SK-N-SH (cell line): Measurements from ENCODE around the gene REM1. TPM values are rescaled to one million over a fixed set of nuclear protein-coding genes. Genes with fewer than 3 reads are reported as not detected.

ENCODE experiments used
- CTCF ChIA-PET: fragments of 300-600, 350-600 bp; formaldehyde crosslinking; extraction: SDS; loops from one replicate; lab custom pipeline; 2021; lab: Yijun Ruan, JAX
- POLR2A ChIA-PET: fragments of 350-600 bp; sonication (Branson Sonifier 250); formaldehyde crosslinking; extraction: SDS; loops from one replicate; lab custom pipeline; 2020; ENCODE audit warnings: antibody characterized with exemption, inconsistent platforms; lab: Yijun Ruan, JAX
- DNase-seq: peaks from one replicate; pipeline ENCODE4 v3.0.0; 2012
- H2AFZ ChIP-seq: fragments of 200-600 bp; sonication (generic); 2 replicates; pipeline ENCODE4 v1.8.1; 2016; ENCODE audit warnings: antibody characterized with exemption, mild to moderate bottlenecking, low read depth
- H3F3A ChIP-seq: fragments of 200-600 bp; sonication (generic); replicated peaks from 2 replicates; pipeline ENCODE3; 2016; ENCODE audit warnings: antibody characterized with exemption, mild to moderate bottlenecking; ENCODE audit not compliant: insufficient read depth
- H3K27ac ChIP-seq, 2 experiments: fragments of 200-500 bp in 1 of 2; fragments of 200-600 bp in 1 of 2; sonication (Bioruptor generic) in 1 of 2; sonication (generic), shearing (Covaris generic) in 1 of 2; 2 replicates each; pipeline versions ENCODE4 v1.5.1 to v1.6.1; 2014 to 2016; ENCODE audit warnings: low read depth in 2 of 2, inconsistent platforms in 1 of 2, low read length in 1 of 2, mild to moderate bottlenecking in 1 of 2, mixed read lengths in 1 of 2
- H3K27me3 ChIP-seq: fragments of 200-600 bp; sonication (generic), shearing (Covaris generic); 2 replicates; pipeline ENCODE4 v1.6.1; 2016; ENCODE audit warnings: mixed run types; ENCODE audit not compliant: insufficient read depth
- H3K36me3 ChIP-seq, 2 experiments: fragments of 200-500 bp in 1 of 2; fragments of 200-600 bp in 1 of 2; sonication (Bioruptor generic) in 1 of 2; sonication (generic) in 1 of 2; replicated peaks in 1 of 2; 2 replicates each; pipeline versions ENCODE3 to v1.5.1; 2014 to 2016; ENCODE audit warnings: low read length in 1 of 2, mild to moderate bottlenecking in 1 of 2; ENCODE audit not compliant: insufficient read depth in 2 of 2, control insufficient read depth in 1 of 2
- H3K4me1 ChIP-seq, 2 experiments: fragments of 200-500 bp in 1 of 2; fragments of 200-600 bp in 1 of 2; sonication (Bioruptor generic) in 1 of 2; sonication (generic), shearing (Covaris generic) in 1 of 2; 2 replicates each; pipeline versions ENCODE4 v1.5.1 to v1.6.1; 2014 to 2016; ENCODE audit warnings: low read depth in 1 of 2, low read length in 1 of 2, mixed run types in 1 of 2; ENCODE audit not compliant: insufficient read depth in 2 of 2, control insufficient read depth in 1 of 2
- H3K4me2 ChIP-seq: fragments of 200-600 bp; sonication (generic), shearing (Covaris generic); 2 replicates; pipeline ENCODE4 v1.6.1; 2017; ENCODE audit warnings: mixed run types
- H3K4me3 ChIP-seq, 2 experiments: fragments of 200-500 bp in 1 of 2; fragments of 200-600 bp in 1 of 2; sonication (Bioruptor generic) in 1 of 2; sonication (generic), shearing (Covaris generic) in 1 of 2; 2 replicates each; pipeline versions ENCODE4 v1.5.1 to v1.8.1; 2014 to 2016; ENCODE audit warnings: low read depth in 2 of 2, inconsistent platforms in 1 of 2, low read length in 1 of 2, mild to moderate bottlenecking in 1 of 2, mixed read lengths in 1 of 2, moderate library complexity in 1 of 2
- H3K79me2 ChIP-seq: fragments of 200-600 bp; sonication (generic); 2 replicates; pipeline ENCODE4 v1.8.1; 2017; ENCODE audit warnings: mild to moderate bottlenecking; ENCODE audit not compliant: insufficient read depth
- H3K9ac ChIP-seq: fragments of 200-600 bp; sonication (generic); 2 replicates; pipeline ENCODE4 v1.6.1; 2017; ENCODE audit warnings: mixed run types
- H3K9me2 ChIP-seq: fragments of 200-600 bp; sonication (generic); 2 replicates; pipeline ENCODE4 v1.6.1; 2017; ENCODE audit warnings: mixed run types
- H3K9me3 ChIP-seq: fragments of 200-600 bp; sonication (generic); 2 replicates; pipeline ENCODE4 v1.6.1; 2017; ENCODE audit warnings: mixed run types, mild to moderate bottlenecking, moderate library complexity
- H4K20me1 ChIP-seq: fragments of 200-600 bp; sonication (generic); 2 replicates; pipeline ENCODE4 v1.6.1; 2017; ENCODE audit warnings: mild to moderate bottlenecking, mixed run types; ENCODE audit not compliant: insufficient read depth
- CHD2 ChIP-seq: fragments of 150-350 bp; IDR thresholded peaks from 2 replicates; pipeline ENCODE4 v1.6.1; 2018; ENCODE audit warnings: low read length; ENCODE audit not compliant: partially characterized antibody
- FOSL2 ChIP-seq: IDR thresholded peaks from 2 replicates; pipeline ENCODE4 v1.4.0; 2012; ENCODE audit warnings: low read depth, mild to moderate bottlenecking, moderate library complexity, borderline replicate concordance
- GABPA ChIP-seq: IDR thresholded peaks from 2 replicates; pipeline ENCODE4 v1.4.0; 2012; ENCODE audit warnings: low read depth, mild to moderate bottlenecking
- GATA2 ChIP-seq: sonication (generic); formaldehyde crosslinking; IDR thresholded peaks from 2 replicates; pipeline ENCODE4 v1.5.0; 2020; ENCODE audit warnings: mild to moderate bottlenecking, missing genetic modification reagents
- JUND ChIP-seq: IDR thresholded peaks from 2 replicates; pipeline ENCODE4 v1.4.0; 2012
- MEF2A ChIP-seq: IDR thresholded peaks from 2 replicates; pipeline ENCODE4 v1.4.0; 2012; ENCODE audit warnings: low read depth, borderline replicate concordance
- PBX3 ChIP-seq: IDR thresholded peaks from 2 replicates; pipeline ENCODE4; 2012
- RAD21 ChIP-seq: IDR thresholded peaks from 2 replicates; pipeline ENCODE4 v1.6.1; 2012; ENCODE audit warnings: mild to moderate bottlenecking, low read length
- REST ChIP-seq: IDR thresholded peaks from 2 replicates; pipeline ENCODE4 v1.6.1; 2012; ENCODE audit warnings: mild to moderate bottlenecking, low read depth, low read length, moderate library complexity
- SIN3A ChIP-seq: IDR thresholded peaks from 2 replicates; pipeline ENCODE4 v1.6.1; 2012; ENCODE audit warnings: low read depth, mild to moderate bottlenecking, low read length, moderate library complexity, borderline replicate concordance
- SMC3 ChIP-seq: IDR thresholded peaks from 2 replicates; pipeline ENCODE4 v1.6.1; 2012; ENCODE audit warnings: low read depth, low read length, improper control_type of control experiment
- TEAD4 ChIP-seq: IDR thresholded peaks from 2 replicates; pipeline ENCODE4 v1.4.0; 2012; ENCODE audit warnings: mild to moderate bottlenecking, borderline replicate concordance; ENCODE audit not compliant: insufficient read depth
- USF1 ChIP-seq: IDR thresholded peaks from 2 replicates; pipeline ENCODE4 v1.4.0; 2012; ENCODE audit warnings: low read depth, borderline replicate concordance
- WGBS: methylation state at CpG from one replicate; pipeline ENCODE4 v1.1.6; 2017; ENCODE audit warnings: low lambda C conversion rate; 5-methylcytosine and 5-hydroxymethylcytosine counted together
- polyA plus RNA-seq, 3 experiments: library from polyadenylated mRNA; depleted of rRNA; stranded (reverse); fragments of >200 nt; gene quantifications; 2 replicates each; pipeline ENCODE4 v1.2.3, GENCODE V29; 2012
- TF ChIP-seq, protein P1 (sequence below): IDR thresholded peaks from 2 replicates; pipeline ENCODE4 v1.4.0; 2012; ENCODE audit warnings: low read depth, borderline replicate concordance

Gene REM1
- polyA plus RNA-seq, 1 of the 3 experiments (the other 2 are of a cell fraction): 7.1 TPM

GRCh38 chr20:31523361-31524283 lies 48.5 kb downstream of the REM1 start:
- WGBS: 95% methylated on average over 8 of the region's 8 CpGs
- Histone ChIP-seq H4K20me1 (peaks cover 78% of the 10 kb centered on the region), H3K79me2 (peaks cover 100% of the 10 kb centered on the region), H3K27ac (no peak overlapping the region), H2AFZ (no peak overlapping the region), H3K4me2 (peak overlapping the region; percentile 41; the same call in 1 of the 2 replicates), H3K9me2 (no peaks in the 10 kb centered on the region), H3K36me3 (peaks cover 9 to 53% of the 10 kb centered on the region in 2 experiments), H3K4me3 (no peak overlapping the region), H3K4me1 (no peaks in the 10 kb centered on the region), H3K9me3 (no peaks in the 10 kb centered on the region), H3K9ac (no peak overlapping the region), H3K27me3 (no peaks in the 10 kb centered on the region), H3F3A (peaks cover 8% of the 10 kb centered on the region)
- ChIA-PET POLR2A (no interaction called here), CTCF (interaction anchor here (1.1 kb wide), 1 partner anchor 65 kb away, joined by 3 read pairs; no protein-coding TSS in a partner anchor)
- TF ChIP-seq FOSL2: 0 out of 2 replicates have a peak, but pooled peaks have one; percentile 5
- no peak for TF ChIP-seq JUND
- DNase-seq: no peak

- Histone ChIP-seq H3K27ac (no peak overlapping the region), H3K9me3 (no peaks in the 10 kb centered on the region), H2AFZ (no peak overlapping the region), H3F3A (peaks cover 4% of the 10 kb centered on the region), H3K79me2 (peaks cover 100% of the 10 kb centered on the region), H3K4me3 (no peak overlapping the region), H3K36me3 (peaks cover 9 to 62% of the 10 kb centered on the region in 2 experiments), H3K4me1 (no peaks in the 10 kb centered on the region)
- TF ChIP-seq GABPA (no peak), GATA2 (CRISPR knock-in tag) (no peak), MEF2A (no peak), RAD21 (no peak), SIN3A (no peak), CHD2 (no peak), USF1 (no peak), PBX3 (no peak), REST (no peak), SMC3 (no peak), TEAD4 (no peak)
- TF ChIP-seq, protein P1, sequence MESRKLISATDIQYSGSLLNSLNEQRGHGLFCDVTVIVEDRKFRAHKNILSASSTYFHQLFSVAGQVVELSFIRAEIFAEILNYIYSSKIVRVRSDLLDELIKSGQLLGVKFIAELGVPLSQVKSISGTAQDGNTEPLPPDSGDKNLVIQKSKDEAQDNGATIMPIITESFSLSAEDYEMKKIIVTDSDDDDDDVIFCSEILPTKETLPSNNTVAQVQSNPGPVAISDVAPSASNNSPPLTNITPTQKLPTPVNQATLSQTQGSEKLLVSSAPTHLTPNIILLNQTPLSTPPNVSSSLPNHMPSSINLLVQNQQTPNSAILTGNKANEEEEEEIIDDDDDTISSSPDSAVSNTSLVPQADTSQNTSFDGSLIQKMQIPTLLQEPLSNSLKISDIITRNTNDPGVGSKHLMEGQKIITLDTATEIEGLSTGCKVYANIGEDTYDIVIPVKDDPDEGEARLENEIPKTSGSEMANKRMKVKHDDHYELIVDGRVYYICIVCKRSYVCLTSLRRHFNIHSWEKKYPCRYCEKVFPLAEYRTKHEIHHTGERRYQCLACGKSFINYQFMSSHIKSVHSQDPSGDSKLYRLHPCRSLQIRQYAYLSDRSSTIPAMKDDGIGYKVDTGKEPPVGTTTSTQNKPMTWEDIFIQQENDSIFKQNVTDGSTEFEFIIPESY: no peak
- TF ChIP-seq, all 33 proteins: peak for 0
- H3K4me2 ChIP-seq: no peak overlapping the region
- CTCF ChIA-PET: interaction anchor here (0.7 kb wide), 1 partner anchor 67 kb away, joined by 3 read pairs; no protein-coding TSS in a partner anchor
- no peak overlapping the region for H3K9ac ChIP-seq
- 98% methylated on average over 6 of the region's 6 CpGs for WGBS
- no peak for DNase-seq
- H3K27me3 ChIP-seq: no peaks in the 10 kb centered on the region
- POLR2A ChIA-PET: no interaction called here
- H4K20me1 ChIP-seq: peaks cover 43% of the 10 kb centered on the region
- H3K9me2 ChIP-seq: no peaks in the 10 kb centered on the region
Observed at GRCh38 chr20:31527266-31527665, 52.2 kb downstream of the REM1 start.
